H1 (cell line): ENCODE measurements around the gene NME8. TPM values are rescaled to one million over a fixed set of nuclear protein-coding genes. Genes with fewer than 3 reads are reported as not detected.

Source experiments
- CTCF ChIA-PET: fragments of 300-600 bp; sonication (Branson Sonifier 250); formaldehyde crosslinking; loops from one replicate; lab custom pipeline; 2021; ENCODE audit not compliant: partially characterized antibody; lab: Charles Lee
- POLR2A ChIA-PET: fragments of 300-600 bp; sonication (Branson Sonifier 250); formaldehyde crosslinking; loops from one replicate; lab custom pipeline; 2021; ENCODE audit warnings: inconsistent platforms; ENCODE audit not compliant: partially characterized antibody; lab: Charles Lee
- DNase-seq, 2 experiments: peaks; one replicate each; pipeline versions ENCODE4 v3.0.0 to v3.0.0-alpha.2; 2010 to 2022; ENCODE audit warnings: low spot score in 2 of 2, low read depth in 1 of 2, mixed read lengths in 1 of 2
- FAIRE-seq: peaks from 2 replicates; lab custom pipeline; 2011; peaks lifted over from hg19 to GRCh38; lab: Jason Lieb, UNC
- H2AFZ ChIP-seq: 2 replicates; pipeline ENCODE4 v1.8.1; 2012; ENCODE audit warnings: low read length, inconsistent platforms
- H2AK5ac ChIP-seq: 2 replicates; pipeline ENCODE4 v1.6.1; 2013; ENCODE audit warnings: low read depth, low read length
- H2BK120ac ChIP-seq: replicated peaks from 2 replicates; pipeline ENCODE3; 2013; ENCODE audit warnings: low read depth, low read length, inconsistent platforms
- H2BK12ac ChIP-seq: 2 replicates; pipeline ENCODE4 v1.6.1; 2013; ENCODE audit warnings: low read depth, low read length
- H2BK15ac ChIP-seq: 2 replicates; pipeline ENCODE4 v1.6.1; 2013; ENCODE audit warnings: low read length
- H2BK20ac ChIP-seq: 2 replicates; pipeline ENCODE4 v1.6.1; 2013; ENCODE audit warnings: low read length
- H2BK5ac ChIP-seq: 2 replicates; pipeline ENCODE4 v1.6.1; 2013; ENCODE audit warnings: low read depth, low read length
- H3K14ac ChIP-seq: 2 replicates; pipeline ENCODE4 v1.6.1; 2013; ENCODE audit warnings: inconsistent platforms; ENCODE audit not compliant: insufficient read length
- H3K18ac ChIP-seq: 2 replicates; pipeline ENCODE4 v1.6.1; 2013; ENCODE audit warnings: low read length; ENCODE audit errors: extremely low read depth
- H3K23ac ChIP-seq: 2 replicates; pipeline ENCODE4 v1.6.1; 2013; ENCODE audit warnings: inconsistent platforms; ENCODE audit not compliant: insufficient read length
- H3K23me2 ChIP-seq: 2 replicates; pipeline ENCODE4 v1.6.1; 2013; ENCODE audit warnings: low read depth, low read length
- H3K27ac ChIP-seq: 2 replicates; pipeline ENCODE4 v1.6.1; 2011; ENCODE audit warnings: low read depth, low read length, inconsistent platforms
- H3K27me3 ChIP-seq, 4 experiments: replicated peaks in 1 of 4; 1 replicate in 1 of 4; 2 replicates in 3 of 4; pipeline versions ENCODE4 v1.6.1 to v1.8.1; 2011 to 2013; ENCODE audit warnings: low read length in 3 of 4, mild to moderate bottlenecking in 3 of 4, inconsistent platforms in 2 of 4, mixed read lengths in 2 of 4, moderate library complexity in 1 of 4; ENCODE audit not compliant: control insufficient read depth in 3 of 4, insufficient read depth in 3 of 4; ENCODE audit errors: extremely low read depth in 1 of 4
- H3K36me3 ChIP-seq, 4 experiments: 2 replicates each; pipeline versions ENCODE4 v1.6.1 to v1.8.1; 2011 to 2013; ENCODE audit warnings: mild to moderate bottlenecking in 4 of 4, low read length in 3 of 4, moderate library complexity in 2 of 4, control low read depth in 1 of 4, inconsistent platforms in 1 of 4; ENCODE audit not compliant: insufficient read depth in 4 of 4, control insufficient read depth in 2 of 4
- H3K4ac ChIP-seq: replicated peaks from 2 replicates; pipeline ENCODE3; 2013; ENCODE audit warnings: low read length, low read depth, mixed read lengths, inconsistent platforms; ENCODE audit not compliant: insufficient read length
- H3K4me1 ChIP-seq, 4 experiments: replicated peaks in 1 of 4; 1 replicate in 1 of 4; 2 replicates in 3 of 4; pipeline versions ENCODE4 v1.6.1 to v1.8.1; 2011 to 2013; ENCODE audit warnings: low read length in 3 of 4, inconsistent platforms in 2 of 4, mixed read lengths in 1 of 4; ENCODE audit not compliant: insufficient read depth in 4 of 4, control insufficient read depth in 3 of 4
- H3K4me2 ChIP-seq, 2 experiments: 2 replicates each; pipeline versions ENCODE4 v1.6.1 to v1.8.1; 2011 to 2013; ENCODE audit warnings: low read depth in 2 of 2, low read length in 2 of 2, control low read depth in 1 of 2, inconsistent platforms in 1 of 2, mild to moderate bottlenecking in 1 of 2; ENCODE audit not compliant: insufficient read depth in 1 of 2
- H3K4me3 ChIP-seq, 4 experiments: fragments of 200-600, 300-600 bp in 1 of 4; sonication (generic), shearing (Covaris generic), sonication (Bioruptor Twin) in 1 of 4; 2 replicates each; pipeline versions ENCODE4 v1.5.1 to v1.8.1; 2011 to 2016; ENCODE audit warnings: low read length in 4 of 4, low read depth in 3 of 4, control low read depth in 2 of 4, inconsistent platforms in 2 of 4, mild to moderate bottlenecking in 2 of 4, mixed read lengths in 1 of 4, moderate library complexity in 1 of 4; ENCODE audit not compliant: insufficient read depth in 2 of 4; ENCODE audit errors: extremely low read depth in 1 of 4
- H3K56ac ChIP-seq: replicated peaks from 2 replicates; pipeline ENCODE3; 2013; ENCODE audit warnings: low read depth, mild to moderate bottlenecking, mixed read lengths, low read length, inconsistent platforms; ENCODE audit not compliant: insufficient read length
- H3K79me1 ChIP-seq: 2 replicates; pipeline ENCODE4 v1.6.1; 2013; ENCODE audit warnings: low read depth, low read length, control low read depth
- H3K79me2 ChIP-seq, 2 experiments: 2 replicates each; pipeline versions ENCODE4 v1.6.1 to v1.8.1; 2012 to 2013; ENCODE audit warnings: low read length in 2 of 2, mild to moderate bottlenecking in 2 of 2, inconsistent platforms in 1 of 2; ENCODE audit not compliant: insufficient read depth in 2 of 2, control insufficient read depth in 1 of 2
- H3K9ac ChIP-seq, 4 experiments: replicated peaks in 1 of 4; 1 replicate in 1 of 4; 2 replicates in 3 of 4; pipeline versions ENCODE4 v1.6.1 to v1.8.1; 2011 to 2013; ENCODE audit warnings: low read depth in 3 of 4, low read length in 3 of 4, control low read depth in 2 of 4, mild to moderate bottlenecking in 2 of 4, moderate library complexity in 2 of 4, inconsistent platforms in 1 of 4; ENCODE audit errors: extremely low read depth in 1 of 4
- H3K9me3 ChIP-seq, 2 experiments: 2 replicates each; pipeline versions ENCODE4 v1.6.1 to v1.8.1; 2012 to 2013; ENCODE audit warnings: mild to moderate bottlenecking in 2 of 2, moderate library complexity in 2 of 2, control low read depth in 1 of 2, inconsistent platforms in 1 of 2, low read depth in 1 of 2, low read length in 1 of 2, mixed read lengths in 1 of 2; ENCODE audit not compliant: insufficient read depth in 2 of 2
- H4K20me1 ChIP-seq, 2 experiments: replicated peaks in 1 of 2; 2 replicates each; pipeline versions ENCODE3 to v1.8.1; 2011 to 2013; ENCODE audit warnings: inconsistent platforms in 2 of 2, low read length in 2 of 2, mild to moderate bottlenecking in 1 of 2; ENCODE audit not compliant: insufficient read depth in 2 of 2, control insufficient read depth in 1 of 2
- H4K5ac ChIP-seq: 2 replicates; pipeline ENCODE4 v1.6.1; 2013; ENCODE audit warnings: low read length, low read depth, mixed read lengths, inconsistent platforms; ENCODE audit not compliant: insufficient read length
- H4K8ac ChIP-seq: 2 replicates; pipeline ENCODE4 v1.8.0; 2013; ENCODE audit warnings: mild to moderate bottlenecking, moderate library complexity, low read length, inconsistent platforms; ENCODE audit not compliant: insufficient read depth; ENCODE audit errors: extremely low read depth
- H4K91ac ChIP-seq: replicated peaks from 2 replicates; pipeline ENCODE3; 2013; ENCODE audit warnings: low read length, mixed read lengths, inconsistent platforms; ENCODE audit not compliant: insufficient read length
- ASH2L ChIP-seq: fragments of 200-600, 300-600 bp; sonication (generic); IDR thresholded peaks from one replicate; pipeline ENCODE4 v1.7.1; 2017; ENCODE audit warnings: low read length
- CTCF ChIP-seq, 3 experiments: IDR thresholded peaks; 1 replicate in 2 of 3; 2 replicates in 1 of 3; pipeline versions ENCODE4 v1.5.1 to v1.6.1; 2011; ENCODE audit warnings: low read length in 3 of 3, mild to moderate bottlenecking in 3 of 3, inconsistent platforms in 2 of 3, low read depth in 1 of 3, moderate library complexity in 1 of 3; ENCODE audit not compliant: insufficient read depth in 1 of 3; ENCODE audit errors: control extremely low read depth in 1 of 3
- RAD21 ChIP-seq, 2 experiments: IDR thresholded peaks in 1 of 2; conservative IDR thresholded peaks in 1 of 2; 2 replicates each; pipeline ENCODE4 v1.6.1; 2011; ENCODE audit warnings: low read depth in 2 of 2, low read length in 2 of 2, improper control_type of control experiment in 1 of 2, inconsistent platforms in 1 of 2, mild to moderate bottlenecking in 1 of 2, moderate library complexity in 1 of 2
- WGBS, 2 experiments: shearing (Covaris generic) in 1 of 2; methylation state at CpG; one replicate each; pipeline versions ENCODE4 v1.1.6 to v1.1.7; 2013 to 2015; ENCODE audit warnings: low lambda C conversion rate in 2 of 2, mixed read lengths in 2 of 2, inconsistent platforms in 1 of 2, low coverage in 1 of 2, missing lambda C conversion rate in 1 of 2; ENCODE audit not compliant: insufficient replicate concordance in 2 of 2, insufficient coverage in 1 of 2, insufficient read length in 1 of 2; ENCODE audit errors: extremely low coverage in 1 of 2, missing lambda C conversion rate in 1 of 2; 5-methylcytosine and 5-hydroxymethylcytosine counted together
- polyA plus RNA-seq, 7 experiments: library from polyadenylated mRNA; depleted of rRNA in 3 of 7; stranded (reverse) in 5 of 7; unstranded in 2 of 7; fragments of >200 nt in 5 of 7; fragments of 200-250 nt in 2 of 7; gene quantifications; 1 replicate in 5 of 7; 2 replicates in 1 of 7; 4 replicates in 1 of 7; pipeline versions ENCODE4 v1.2.1 to v1.2.3, GENCODE V29; 2011 to 2013; ENCODE audit warnings: missing spikeins in 2 of 7, mixed read lengths in 2 of 7
- total RNA-seq: library from RNA; stranded (reverse); fragmentation: NEBNext Ultra II Directional; extraction: Animal tissue kit (Norgen Biotek cat#: 25700); gene quantifications from 2 replicates; pipeline ENCODE4 v1.2.1, GENCODE V29; 2021

Gene NME8
- total and polyA plus RNA-seq, 2 of the 8 experiments (the other 6 are each of a cell fraction or from before 2014, with no cell fraction given) = 0.22 to 0.44 TPM

GRCh38 chr7:37853468-37853867 lies 5.1 kb downstream of the NME8 start:
- FAIRE-seq = no peak
- Histone ChIP-seq H2BK15ac (no peak overlapping the region), H3K23ac (no peak overlapping the region), H4K5ac (no peak overlapping the region), H2AFZ (no peak overlapping the region), H3K79me1 (no peaks in the 10 kb centered on the region), H3K14ac (no peak overlapping the region), H2BK20ac (no peak overlapping the region), H3K23me2 (no peaks in the 10 kb centered on the region), H3K18ac (no peak overlapping the region), H3K9ac (no peak overlapping the region), H3K9me3 (no peaks in the 10 kb centered on the region), H2BK120ac (no peak overlapping the region), H3K56ac (no peak overlapping the region), H3K4me2 (no peak overlapping the region), H3K79me2 (no peaks in the 10 kb centered on the region), H3K27me3 (no peaks in the 10 kb centered on the region), H3K27ac (no peak overlapping the region), H3K4me3 (no peak overlapping the region), H2AK5ac (no peak overlapping the region), H3K4ac (no peak overlapping the region), H4K20me1 (no peaks in the 10 kb centered on the region), H4K91ac (no peak overlapping the region), H2BK5ac (no peak overlapping the region), H4K8ac (no peak overlapping the region), H3K4me1 (no peaks in the 10 kb centered on the region), H2BK12ac (no peak overlapping the region), H3K36me3 (no peaks in the 10 kb centered on the region)
- TF ChIP-seq CTCF (IDR thresholded peaks at IDR 0.05; ENCODE audit: control extremely low read depth in 1 of 3, insufficient read depth in 1 of 3, low read depth in 1 of 3, low read length in 3 of 3) (peak in 2 of 3 experiments; percentile 21 to 51; a peak in 2 of 4 replicates), ASH2L (no peak), RAD21 (IDR thresholded peaks at IDR 0.05 in 1 of 2, conservative IDR thresholded peaks at IDR 0.05 in 1 of 2; ENCODE audit: low read depth in 2 of 2, low read length in 2 of 2) (peak; percentile 50 to 56)
- DNase-seq = no peak
- ChIA-PET CTCF (interaction anchor here (0.9 to 2.1 kb wide), 7 partner anchors 10 to 170 kb away, joined by 3 to 8 read pairs (median 3); partner anchors contain the start of gene GPR141), POLR2A (no interaction called here)
- WGBS, 2 experiments = 62% methylated on average over 2 of the region's 2 CpGs; no CpG with 5 or more reads in 1 of the 2 experiments
